HepG2 (cell line): ENCODE measurements around the gene POLN. TPM values are rescaled to one million over a fixed set of nuclear protein-coding genes. Genes with fewer than 3 reads are reported as not detected.

ENCODE experiments used
- ATAC-seq: fragments of 200-7000 bp; cut with Tn5 transposase; 3 replicates; pipeline ENCODE4 v1.9.1; 2020; ENCODE audit warnings: mild to moderate bottlenecking, moderate library complexity
- BruUV-seq: library from RNA; stranded (reverse); fragments of 400-500 nt; replicated peaks from 2 replicates; lab custom pipeline; 2021; lab: Mats Ljungman, UMichigan
- CTCF ChIA-PET: fragments of 300-600 bp; formaldehyde crosslinking; extraction: SDS; loops from one replicate; lab custom pipeline; 2021; ENCODE audit warnings: low total read pairs, inconsistent platforms, low intra/inter-chr PET ratio; lab: Yijun Ruan, JAX
- POLR2A ChIA-PET: fragments of 350-600 bp; sonication (Branson Sonifier 250); formaldehyde crosslinking; loops from one replicate; lab custom pipeline; 2020; ENCODE audit warnings: antibody characterized with exemption, inconsistent platforms; lab: Yijun Ruan, JAX
- DNase-seq: peaks from one replicate; pipeline ENCODE4 v3.0.0-alpha.2; 2015; ENCODE audit warnings: low spot score
- FAIRE-seq: peaks from 3 replicates; lab custom pipeline; 2011; peaks lifted over from hg19 to GRCh38; lab: Jason Lieb, UNC
- H2AFZ ChIP-seq: one replicate; pipeline ENCODE4 v1.6.1; 2011; ENCODE audit warnings: low read length, inconsistent platforms
- H3K27ac ChIP-seq: fragments of 300-600 bp; 3 replicates; pipeline ENCODE4 v1.8.0; 2011; ENCODE audit warnings: mixed run types, mild to moderate bottlenecking, mixed read lengths, low read length, inconsistent platforms; ENCODE audit not compliant: insufficient read depth; ENCODE audit errors: extremely low read length
- H3K27me3 ChIP-seq, 2 experiments: fragments of 200-600 bp in 1 of 2; 2 replicates in 1 of 2; 3 replicates in 1 of 2; pipeline versions ENCODE4 v1.6.0 to v1.8.0; 2011; ENCODE audit warnings: low read length in 2 of 2, mild to moderate bottlenecking in 2 of 2, moderate library complexity in 2 of 2, inconsistent platforms in 1 of 2; ENCODE audit not compliant: insufficient read depth in 2 of 2, control insufficient read depth in 1 of 2
- H3K36me3 ChIP-seq, 2 experiments: fragments of 200-600 bp in 1 of 2; replicated peaks in 1 of 2; 2 replicates in 1 of 2; 3 replicates in 1 of 2; pipeline versions ENCODE4 v1.5.1 to v1.8.0; 2011; ENCODE audit warnings: low read length in 2 of 2, inconsistent platforms in 1 of 2; ENCODE audit not compliant: insufficient read depth in 2 of 2, control insufficient read depth in 1 of 2
- H3K4me1 ChIP-seq: 2 replicates; pipeline ENCODE4 v1.5.1; 2012; ENCODE audit warnings: low read length, inconsistent platforms; ENCODE audit not compliant: insufficient read depth
- H3K4me2 ChIP-seq: 2 replicates; pipeline ENCODE4 v1.6.0; 2011; ENCODE audit warnings: low read depth, low read length, inconsistent platforms
- H3K4me3 ChIP-seq, 3 experiments: fragments of 200-600 bp in 1 of 3; sonication (generic), shearing (Covaris generic) in 1 of 3; replicated peaks in 1 of 3; 2 replicates each; pipeline ENCODE4 v1.5.1; 2011 to 2016; ENCODE audit warnings: low read length in 3 of 3, inconsistent platforms in 2 of 3, low read depth in 2 of 3, mild to moderate bottlenecking in 2 of 3, control low read depth in 1 of 3, mixed read lengths in 1 of 3; ENCODE audit not compliant: insufficient read depth in 1 of 3
- H3K79me2 ChIP-seq: one replicate; pipeline ENCODE4 v1.6.1; 2011; ENCODE audit warnings: low read length, inconsistent platforms; ENCODE audit not compliant: insufficient read depth
- H3K9ac ChIP-seq: 2 replicates; pipeline ENCODE4 v1.6.0; 2011; ENCODE audit warnings: mild to moderate bottlenecking, low read depth, low read length, inconsistent platforms; ENCODE audit not compliant: insufficient read depth
- H3K9me3 ChIP-seq: 2 replicates; pipeline ENCODE4 v1.5.1; 2012; ENCODE audit warnings: mild to moderate bottlenecking, low read length
- H4K20me1 ChIP-seq: 2 replicates; pipeline ENCODE4 v1.6.0; 2011; ENCODE audit warnings: inconsistent platforms, mild to moderate bottlenecking, low read length, moderate library complexity; ENCODE audit not compliant: insufficient read depth
- FOXC1 ChIP-seq: sonication (generic); formaldehyde crosslinking; IDR thresholded peaks from 2 replicates; pipeline ENCODE4 v1.8.0; 2022; ENCODE audit warnings: mild to moderate bottlenecking, missing genetic modification reagents, borderline replicate concordance
- IRF1 ChIP-seq: sonication (generic); formaldehyde crosslinking; IDR thresholded peaks from 2 replicates; pipeline ENCODE4 v1.4.0; 2020; ENCODE audit warnings: low read depth, mild to moderate bottlenecking, missing genetic modification reagents
- IRF9 ChIP-seq: sonication (generic); formaldehyde crosslinking; IDR thresholded peaks from 2 replicates; pipeline ENCODE4 v1.8.0; 2022; ENCODE audit warnings: missing genetic modification reagents, mild to moderate bottlenecking, borderline replicate concordance
- MAX ChIP-seq: IDR thresholded peaks from 2 replicates; pipeline ENCODE4 v1.6.1; 2012; ENCODE audit warnings: inconsistent platforms
- MYC ChIP-seq: sonication (generic); formaldehyde crosslinking; IDR thresholded peaks from 2 replicates; pipeline ENCODE4 v1.9.0; 2021; ENCODE audit warnings: missing genetic modification reagents, borderline replicate concordance
- PATZ1 ChIP-seq: sonication (generic); formaldehyde crosslinking; IDR thresholded peaks from 2 replicates; pipeline ENCODE4 v1.4.0; 2020; ENCODE audit warnings: missing genetic modification reagents
- SAP130 ChIP-seq: IDR thresholded peaks from 2 replicates; pipeline ENCODE4 v1.6.1; 2016; ENCODE audit warnings: low read depth
- SMYD3 ChIP-seq: sonication (generic); formaldehyde crosslinking; IDR thresholded peaks from 2 replicates; pipeline ENCODE4 v1.8.1; 2023; ENCODE audit warnings: mild to moderate bottlenecking, missing genetic modification reagents
- TAF1 ChIP-seq: sonication (generic); formaldehyde crosslinking; IDR thresholded peaks from 2 replicates; pipeline ENCODE4 v1.4.0; 2020; ENCODE audit warnings: missing genetic modification reagents
- TFAP4 ChIP-seq: sonication (generic); IDR thresholded peaks from 2 replicates; pipeline ENCODE4 v1.6.1; 2016; ENCODE audit warnings: low read depth, borderline replicate concordance
- ZBTB7B ChIP-seq: sonication (generic); formaldehyde crosslinking; IDR thresholded peaks from 2 replicates; pipeline ENCODE4 v1.4.0; 2020; ENCODE audit warnings: missing genetic modification reagents
- ZFY ChIP-seq: sonication (generic); formaldehyde crosslinking; IDR thresholded peaks from 2 replicates; pipeline ENCODE4 v1.4.0; 2020; ENCODE audit warnings: missing genetic modification reagents
- ZNF687 ChIP-seq: sonication (generic); formaldehyde crosslinking; IDR thresholded peaks from 2 replicates; pipeline ENCODE4 v1.5.1; 2020; ENCODE audit warnings: mild to moderate bottlenecking, missing genetic modification reagents, moderate library complexity
- ZNF850 ChIP-seq: sonication (generic); formaldehyde crosslinking; conservative IDR thresholded peaks from 2 replicates; pipeline ENCODE4 v1.9.0; 2021; ENCODE audit warnings: mild to moderate bottlenecking, missing genetic modification reagents
- WGBS: methylation state at CpG from one replicate; pipeline ENCODE4 v1.1.6; 2017; ENCODE audit warnings: low lambda C conversion rate; 5-methylcytosine and 5-hydroxymethylcytosine counted together
- in situ Hi-C: cut with HindIII; loops from 2 replicates; pipeline ENCODE4 v1.10.0; 2017; ENCODE audit warnings: low pct_unique_long_range_greater_than_20kb; ENCODE audit not compliant: extremely low pct_ligation_motif_present
- intact Hi-C: fragments of 100-400 bp; cut with micrococcal nuclease; formaldehyde crosslinking; loops from one replicate; pipeline ENCODE4 v1.10.0; 2022; ENCODE audit not compliant: unreplicated experiment
- polyA plus RNA-seq, 8 experiments: library from polyadenylated mRNA; depleted of rRNA in 3 of 8; stranded (reverse) in 7 of 8; unstranded in 1 of 8; fragments of >200 nt; fragmentation: Illumina TruSeq in 4 of 8; extraction: Trizol in 4 of 8; gene quantifications; 2 replicates each; pipeline versions ENCODE4 v1.2.1 to v1.2.3, GENCODE V29; 2011 to 2016; ENCODE audit warnings: low read depth in 4 of 8, missing spikeins in 1 of 8, mixed read lengths in 1 of 8; ENCODE audit not compliant: insufficient read depth in 1 of 8
- total RNA-seq, 5 experiments: library from RNA; depleted of rRNA; stranded (reverse); fragments of >200 nt; fragmentation: Illumina TruSeq; extraction: Trizol; gene quantifications; 2 replicates each; pipeline ENCODE4 v1.2.3, GENCODE V29; 2016; ENCODE audit warnings: low read depth in 1 of 5

The POLN gene
- total and polyA plus RNA-seq, 2 of the 13 experiments (the other 11 are each of a cell fraction or from before 2014, with no cell fraction given): 0.93 to 1.5 TPM

GRCh38 chr4:2059046-2059725 is 182.7 kb downstream of the POLN start, which contains the start of gene NAT8L:
Gene NAT8L (plus strand): TSS chr4:2059327. CDS start chr4:2059512, 185 bp downstream.
- peak within 1 kb of the TSS; percentile 53 for H3K4me2 ChIP-seq
- no peaks in the 10 kb centered on the region for H3K36me3 ChIP-seq
- ATAC-seq (no peak), DNase-seq (no peak), FAIRE-seq (no peak)
- POLR2A ChIA-PET: interaction anchor here (1.5 kb wide), 1 partner anchor 49 kb away, joined by 5 read pairs; no protein-coding TSS in a partner anchor
- TF ChIP-seq MAX (peak; percentile 39), ZNF687 (peak; percentile 5; the same call in 1 of the 2 replicates), ZFY (CRISPR knock-in tag) (peak; percentile 24; the same call in 1 of the 2 replicates), PATZ1 (CRISPR knock-in tag) (peak; percentile 69; the same call in 1 of the 2 replicates), IRF9 (CRISPR knock-in tag) (no peak), ZNF850 (CRISPR knock-in tag) (no peak), ZBTB7B (CRISPR knock-in tag) (0 out of 2 replicates have a peak, but pooled peaks have one; percentile 3), MYC (CRISPR knock-in tag) (peak; percentile 30; the same call in 1 of the 2 replicates), TFAP4 (0 out of 2 replicates have a peak, but pooled peaks have one; percentile 15), IRF1 (no peak), SAP130 (CRISPR knock-in tag) (peak; percentile 25; the same call in 1 of the 2 replicates), SMYD3 (CRISPR knock-in tag) (no peak), TAF1 (CRISPR knock-in tag) (peak; percentile 12; the same call in 1 of the 2 replicates), FOXC1 (CRISPR knock-in tag) (no peak)
- no peaks in the 10 kb centered on the region for H3K9me3 ChIP-seq
- H3K27me3 ChIP-seq: peaks cover 0 to 14% of the 10 kb centered on the region in 2 experiments; a peak in 4 of 5 replicates
- WGBS: no CpG with 5 or more reads among the region's 119 CpGs
- BruUV-seq: no TSS peak
- H3K27ac ChIP-seq: no peak within 1 kb of the TSS
- H3K79me2 ChIP-seq: no peaks in the 10 kb centered on the region
- intact Hi-C loops (no loop called here), in situ Hi-C loops (no loop called here)
- no peaks in the 10 kb centered on the region for H4K20me1 ChIP-seq
- CTCF ChIA-PET: no interaction called here
- no peak within 1 kb of the TSS for H2AFZ ChIP-seq
- H3K4me1 ChIP-seq: peaks cover 27% of the 10 kb centered on the region
- peak within 1 kb of the TSS; percentile 26 to 61 (median 52); a peak in 5 of 6 replicates for H3K4me3 ChIP-seq
- H3K9ac ChIP-seq: no peak within 1 kb of the TSS
